UCSD-AML1 (cell line): ENCODE measurements around the gene FOXI1.
"Not testable (repeated sequence)": the region's sequence is repeated elsewhere in the genome, so short reads cannot be mapped to it uniquely, and the experiment has no call there.

Source experiments
- DNase-seq: peaks from one replicate; lab custom pipeline; 2025; ENCODE audit not compliant: unreplicated experiment; lab: John Stamatoyannopoulos, UW

Gene FOXI1

GRCh38 chr5:170126061-170126460, 20.4 kb downstream of the FOXI1 start:
- DNase-seq: no peak

- DNase-seq: no peak
Measured at GRCh38 chr5:170126626-170127025, 20.9 kb downstream of the FOXI1 start.

DNA sequence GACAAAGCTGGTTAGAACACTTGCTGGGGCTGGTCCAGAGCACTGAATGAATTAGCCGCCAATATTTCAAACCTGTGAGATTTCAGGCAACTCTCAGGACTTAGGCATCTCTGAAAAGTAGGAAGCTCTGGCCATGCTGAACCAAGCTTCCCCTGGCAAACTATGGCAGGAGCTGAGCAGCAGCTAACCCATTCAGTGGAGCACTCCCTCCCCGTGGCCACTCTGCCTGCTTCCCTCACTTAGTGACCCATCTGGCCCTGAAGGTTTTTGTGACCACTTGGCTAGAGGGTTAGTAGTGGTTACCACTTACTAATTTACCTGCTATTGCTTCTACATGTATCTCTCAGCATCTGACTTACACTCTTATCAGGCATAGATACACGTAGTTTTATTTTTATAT, 25.5 kb downstream of the FOXI1 start:
- DNase-seq: no peak

- DNase-seq: no peak
Measured at GRCh38 chr5:170132269-170132975, 26.7 kb downstream of the FOXI1 start.

GRCh38 chr5:170132976-170133448, 27.3 kb downstream of the FOXI1 start:
- no peak for DNase-seq

DNA sequence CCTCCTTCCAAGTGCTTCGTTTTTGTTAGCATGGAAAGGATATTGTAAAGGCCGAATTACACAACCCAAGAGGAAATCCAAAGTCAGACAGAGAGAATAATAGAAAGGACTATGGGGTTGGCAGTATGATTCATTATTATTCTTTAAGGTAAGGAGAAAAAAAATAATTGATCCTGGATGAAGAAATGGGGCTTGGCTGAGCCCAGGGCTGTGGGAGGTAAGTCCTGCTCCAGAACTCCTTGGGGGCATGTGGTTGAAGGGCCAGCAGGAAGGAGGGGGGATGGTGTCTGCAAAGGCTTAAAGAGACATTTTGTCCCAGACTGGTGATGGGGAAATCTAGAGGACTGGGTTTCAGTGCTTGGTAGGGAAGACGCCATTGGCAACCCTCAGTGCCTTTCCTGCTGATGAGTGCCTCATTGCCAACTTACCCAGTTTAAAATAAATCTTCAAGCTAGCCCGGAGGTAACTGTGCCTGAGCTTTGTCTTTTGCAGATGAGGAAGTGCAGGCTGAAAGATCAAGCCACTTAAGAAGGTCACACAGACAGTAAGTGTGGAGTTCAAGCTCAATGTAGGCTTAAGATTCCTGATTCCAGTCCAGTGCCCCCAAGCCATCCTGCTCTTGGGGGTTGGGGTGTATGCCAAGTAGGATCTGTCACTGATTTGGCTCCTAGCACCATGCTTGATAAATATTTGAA, 30.2 kb downstream of the FOXI1 start:
- no peak for DNase-seq

- DNase-seq: no peak
Measured at GRCh38 chr5:170136506-170136905, 30.8 kb downstream of the FOXI1 start.

DNA sequence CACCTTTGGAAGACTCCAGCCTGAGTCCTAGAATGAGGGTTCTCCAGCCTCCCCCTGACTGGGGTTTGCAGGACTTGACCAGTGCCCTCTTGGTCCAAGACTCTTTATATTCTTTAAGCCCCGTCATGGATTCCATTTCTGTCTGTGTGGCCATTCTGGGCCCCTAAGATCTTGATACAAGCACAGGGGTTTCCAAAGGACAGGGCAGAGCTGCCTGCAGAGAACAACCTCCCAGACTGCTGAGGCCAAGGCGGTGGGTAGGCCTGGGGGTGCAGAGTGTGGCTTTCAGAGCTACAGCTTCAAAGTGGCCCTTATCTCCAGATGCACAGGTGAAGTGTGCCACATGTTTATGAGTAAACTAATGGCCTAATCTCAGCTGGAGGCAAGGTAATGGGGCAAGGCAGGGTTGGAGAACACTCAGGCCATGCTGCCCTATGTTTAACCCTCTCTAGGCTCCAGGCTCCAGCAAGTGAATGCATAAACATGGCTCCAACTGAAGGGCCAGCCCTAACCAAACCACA, 32.1 kb downstream of the FOXI1 start:
- no peak for DNase-seq

- DNase-seq: no peak
Measured at GRCh38 chr5:170138273-170138672, 32.6 kb downstream of the FOXI1 start.

DNA sequence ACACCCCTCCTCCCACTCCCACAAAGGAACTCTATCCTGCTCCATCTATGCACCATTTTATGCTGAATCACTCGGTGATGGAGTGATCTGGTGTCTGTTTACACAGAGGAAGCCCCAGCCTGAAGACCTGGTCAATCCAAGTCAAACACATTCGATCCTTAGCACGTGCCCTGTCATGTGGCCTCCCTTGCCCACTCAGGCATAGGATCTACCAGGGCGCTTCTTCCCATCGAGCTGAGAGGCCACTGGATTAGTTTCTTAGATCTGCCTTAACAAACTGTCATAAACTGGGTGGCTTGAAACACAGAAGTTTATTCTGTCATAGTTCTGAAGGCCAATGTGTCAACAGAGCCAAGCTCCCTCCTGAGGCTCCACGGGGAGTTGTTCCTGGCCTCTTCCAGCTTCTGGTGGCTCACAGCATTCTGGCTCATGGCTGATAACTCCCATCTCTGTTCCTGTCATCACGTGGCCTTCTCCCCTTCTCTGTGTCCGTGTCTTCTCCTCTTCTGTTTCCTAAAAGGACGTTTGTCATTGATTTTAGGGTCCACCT, 34.2 kb downstream of the FOXI1 start:
- no peak for DNase-seq

GRCh38 chr5:170141196-170141595, 35.5 kb downstream of the FOXI1 start:
- not testable (repeated sequence) for DNase-seq

DNA sequence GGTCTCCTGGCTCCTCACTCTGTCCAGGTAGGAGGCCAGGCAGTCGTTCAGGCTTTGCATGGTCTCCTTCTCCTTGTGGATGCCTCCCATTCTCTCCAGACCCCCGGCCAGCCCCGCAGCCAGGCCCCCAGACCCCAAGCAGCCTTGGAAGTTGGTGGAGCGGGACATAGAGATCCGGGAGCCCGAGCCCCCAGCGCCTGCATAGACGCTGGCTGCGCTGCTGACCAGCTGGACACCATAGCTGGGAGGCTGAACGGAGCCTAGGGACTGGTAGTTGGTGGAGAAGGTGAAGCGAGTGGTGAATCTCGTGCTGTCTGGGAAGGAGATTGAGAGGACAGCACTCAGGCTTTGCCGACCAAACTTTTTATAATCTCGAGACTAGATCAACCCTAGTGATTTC, 35.9 kb downstream of the FOXI1 start:
- no peak for DNase-seq

DNA sequence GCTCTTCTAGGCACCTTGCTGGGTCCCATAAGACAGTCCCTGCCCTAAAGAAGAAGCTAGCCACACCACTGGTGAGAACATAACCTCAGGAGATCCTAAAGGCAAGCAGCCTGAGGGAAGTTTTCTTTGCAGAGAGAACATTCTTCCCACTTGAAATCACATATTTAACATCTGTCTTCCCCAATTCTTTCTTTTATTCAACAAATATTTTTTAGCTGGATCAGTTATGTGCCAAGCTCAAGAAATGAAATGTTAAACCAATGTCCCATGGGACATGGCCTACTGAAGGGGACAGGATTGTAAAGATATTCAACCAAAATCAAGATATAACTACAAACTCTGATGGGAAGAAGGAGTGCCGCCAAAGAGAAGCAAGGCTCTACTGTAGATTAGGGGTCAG, 36.5 kb downstream of the FOXI1 start:
- DNase-seq: no peak

DNA sequence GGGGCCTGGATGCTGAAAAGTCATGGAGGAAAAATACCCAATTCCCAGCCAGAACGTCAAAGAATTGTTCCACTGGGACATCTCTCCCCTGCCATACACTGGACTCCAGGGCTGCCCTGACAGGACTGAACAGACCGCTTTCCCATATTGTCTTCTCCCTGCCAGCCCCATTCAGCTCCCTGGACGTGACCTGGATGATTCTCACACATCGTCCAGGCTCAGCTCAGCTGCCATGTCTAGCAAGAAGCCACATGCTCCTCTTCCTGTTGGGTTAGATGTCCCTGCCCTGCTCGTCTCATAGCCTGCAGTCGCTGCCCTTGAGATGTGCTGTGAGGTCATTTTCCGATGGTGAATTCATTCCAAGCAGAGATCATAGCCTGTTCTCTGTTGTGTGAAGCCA, 37.4 kb downstream of the FOXI1 start:
- no peak for DNase-seq

DNA sequence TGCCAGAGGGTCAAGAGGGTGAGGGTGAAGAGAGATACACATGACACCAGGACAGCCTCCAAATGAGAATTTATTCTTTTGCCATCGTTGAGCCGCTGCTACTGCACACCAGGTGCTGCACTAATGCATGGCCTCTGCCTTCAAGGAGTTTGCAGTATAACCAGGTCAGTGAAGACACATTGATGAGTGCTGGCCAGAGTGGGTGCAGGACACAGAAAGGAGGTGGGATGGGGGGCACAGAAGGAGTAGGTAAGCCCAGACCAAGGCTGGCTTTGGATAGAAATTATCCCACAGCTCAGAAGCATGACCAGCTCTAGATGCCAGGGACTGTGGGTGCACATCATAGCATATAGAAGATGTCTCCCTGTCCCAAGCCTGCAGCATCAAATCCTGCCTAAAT, 38.0 kb downstream of the FOXI1 start:
- no peak for DNase-seq

- DNase-seq: no peak
Measured at GRCh38 chr5:170144286-170145023, 38.8 kb downstream of the FOXI1 start.

DNA sequence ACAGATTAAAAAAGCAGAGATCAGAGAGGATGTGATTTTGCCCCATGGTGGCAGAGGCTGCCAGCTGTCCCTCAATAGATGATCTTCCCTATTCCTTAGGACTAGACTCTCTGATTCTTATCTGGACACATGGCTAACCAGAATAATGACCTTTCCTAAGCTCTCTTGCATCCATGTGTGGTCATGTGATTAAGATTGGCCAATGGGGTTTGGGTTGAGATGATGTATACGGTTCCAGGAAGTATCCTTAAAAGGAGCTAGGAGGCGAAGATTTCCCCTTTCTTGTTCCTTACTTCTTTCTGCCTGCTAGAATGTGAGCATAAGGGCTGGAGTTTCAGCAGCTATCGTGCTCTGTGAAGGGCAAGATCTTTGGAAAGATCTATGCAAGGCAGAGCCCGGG, 39.8 kb downstream of the FOXI1 start:
- DNase-seq: no peak

- no peak for DNase-seq
Measured at GRCh38 chr5:170147051-170147752, 41.5 kb downstream of the FOXI1 start.

DNA sequence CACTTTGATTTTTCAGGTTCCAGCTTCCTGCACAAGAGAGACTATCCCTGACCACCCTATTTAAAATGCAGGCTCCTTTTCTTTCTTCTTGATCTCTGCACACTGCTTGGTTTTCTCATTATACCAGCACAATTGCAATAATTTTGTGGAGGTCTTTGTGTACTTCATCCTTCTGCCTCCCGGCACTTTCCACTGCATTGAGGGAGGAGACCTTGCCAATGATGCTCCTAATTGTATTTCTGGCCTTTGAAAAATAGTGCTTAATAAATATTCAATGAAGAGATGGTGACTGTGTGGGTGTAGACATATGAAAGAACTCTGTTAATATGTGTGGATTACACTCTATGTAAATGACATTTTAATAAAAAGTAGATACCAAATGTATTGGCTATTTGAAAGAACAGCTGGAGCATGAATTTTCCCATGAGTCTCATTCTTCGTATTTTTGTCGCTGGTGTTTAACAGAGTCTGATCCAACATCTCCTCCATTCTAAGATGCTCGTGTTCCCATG, 42.1 kb downstream of the FOXI1 start:
- DNase-seq: no peak

DNA sequence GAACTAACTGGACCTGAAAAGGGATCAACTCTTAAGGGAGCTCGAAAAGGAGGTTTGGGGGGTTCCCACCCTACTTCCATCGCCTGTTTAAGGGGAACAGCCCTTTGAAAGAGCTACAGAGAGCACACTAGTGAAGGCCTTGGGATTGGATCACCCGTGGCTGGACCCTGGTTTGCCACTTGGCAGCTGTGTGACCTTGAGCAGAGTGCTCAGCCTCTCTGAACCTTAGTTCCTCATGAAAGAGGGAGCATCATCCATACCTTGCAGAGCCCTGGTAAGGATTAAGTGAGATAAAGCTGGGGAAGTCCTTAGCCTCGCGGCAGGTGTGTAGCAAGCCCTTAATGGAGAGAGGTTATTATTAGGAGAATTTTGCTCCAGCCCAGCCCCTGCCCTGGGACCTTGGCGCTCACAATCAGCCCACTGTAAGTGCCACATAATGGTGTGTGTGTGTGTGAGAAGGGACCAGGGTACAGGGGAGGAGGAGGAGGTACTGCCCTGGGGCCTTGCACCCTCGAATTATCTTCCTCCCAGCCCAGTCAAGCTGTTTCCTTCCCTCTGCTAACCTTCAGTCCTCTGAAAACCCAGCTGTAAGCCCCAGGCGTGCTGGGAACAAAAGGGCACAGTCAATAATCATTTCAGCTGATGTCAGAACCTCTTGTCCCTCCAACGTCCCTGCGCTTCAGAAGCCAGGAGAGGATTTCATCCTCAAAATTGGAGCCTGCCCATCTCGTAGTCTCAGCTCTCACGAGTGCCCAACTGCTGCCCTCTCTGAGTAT, 42.9 kb downstream of the FOXI1 start:
- DNase-seq: no peak
